ENCODE data around the gene PITPNC1. TPM values are rescaled to one million over a fixed set of nuclear protein-coding genes. Genes with fewer than 3 reads are reported as not detected.

The PITPNC1 gene
- polyA plus RNA-seq, 1 experiment, result 9.1 TPM

DNA sequence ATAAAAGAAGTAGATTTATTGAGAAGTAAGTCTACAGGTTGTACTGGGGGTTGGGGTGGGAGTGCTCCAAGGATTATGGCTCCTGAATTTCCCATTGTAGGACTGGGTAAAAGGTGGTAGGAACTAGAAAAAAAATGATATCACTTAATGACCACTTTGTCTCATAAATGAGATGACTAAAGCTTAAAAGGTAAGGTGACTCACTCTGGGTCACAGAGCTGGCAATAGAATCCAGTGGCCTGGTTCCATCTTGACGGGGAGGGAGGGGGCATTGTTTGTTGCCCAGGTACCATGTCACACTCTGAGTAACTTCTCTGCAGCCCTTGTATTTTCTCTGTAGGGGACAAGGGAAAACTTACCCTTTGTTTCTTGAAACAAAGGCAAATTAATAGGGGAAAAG, 126.1 kb downstream of the PITPNC1 start:
- no peak overlapping the region for H3K27ac ChIP-seq (ENCODE audit: low read depth, low read length)
- DNase-seq (ENCODE audit: low read depth, low spot score), result no peak
- TF ChIP-seq, protein P1, sequence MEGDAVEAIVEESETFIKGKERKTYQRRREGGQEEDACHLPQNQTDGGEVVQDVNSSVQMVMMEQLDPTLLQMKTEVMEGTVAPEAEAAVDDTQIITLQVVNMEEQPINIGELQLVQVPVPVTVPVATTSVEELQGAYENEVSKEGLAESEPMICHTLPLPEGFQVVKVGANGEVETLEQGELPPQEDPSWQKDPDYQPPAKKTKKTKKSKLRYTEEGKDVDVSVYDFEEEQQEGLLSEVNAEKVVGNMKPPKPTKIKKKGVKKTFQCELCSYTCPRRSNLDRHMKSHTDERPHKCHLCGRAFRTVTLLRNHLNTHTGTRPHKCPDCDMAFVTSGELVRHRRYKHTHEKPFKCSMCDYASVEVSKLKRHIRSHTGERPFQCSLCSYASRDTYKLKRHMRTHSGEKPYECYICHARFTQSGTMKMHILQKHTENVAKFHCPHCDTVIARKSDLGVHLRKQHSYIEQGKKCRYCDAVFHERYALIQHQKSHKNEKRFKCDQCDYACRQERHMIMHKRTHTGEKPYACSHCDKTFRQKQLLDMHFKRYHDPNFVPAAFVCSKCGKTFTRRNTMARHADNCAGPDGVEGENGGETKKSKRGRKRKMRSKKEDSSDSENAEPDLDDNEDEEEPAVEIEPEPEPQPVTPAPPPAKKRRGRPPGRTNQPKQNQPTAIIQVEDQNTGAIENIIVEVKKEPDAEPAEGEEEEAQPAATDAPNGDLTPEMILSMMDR (IDR thresholded peaks at IDR 0.05; ENCODE audit: low read depth, low read length), result no peak
- ChIA-PET POLR2A (no interaction called here), CTCF (no interaction called here)
- peaks cover 7% of the 10 kb centered on the region for H3K9me3 ChIP-seq (ENCODE audit: control insufficient read depth, insufficient read depth, low read length)
- no peaks in the 10 kb centered on the region for H3K27me3 ChIP-seq (ENCODE audit: control insufficient read depth, insufficient read depth, low read length)
- no peak overlapping the region for H3K4me3 ChIP-seq (ENCODE audit: low read depth, low read length)

- TF ChIP-seq, protein P1 (IDR thresholded peaks at IDR 0.05; ENCODE audit: low read depth, low read length), result no peak
- DNase-seq (ENCODE audit: low read depth, low spot score), result no peak
- no peak overlapping the region for H3K27ac ChIP-seq (ENCODE audit: low read depth, low read length)
- ChIA-PET CTCF (no interaction called here), POLR2A (no interaction called here)
- H3K27me3 ChIP-seq (ENCODE audit: control insufficient read depth, insufficient read depth, low read length), result no peaks in the 10 kb centered on the region
- peaks cover 7% of the 10 kb centered on the region for H3K9me3 ChIP-seq (ENCODE audit: control insufficient read depth, insufficient read depth, low read length)
- H3K4me3 ChIP-seq (ENCODE audit: low read depth, low read length), result no peak overlapping the region
Measured at GRCh38 chr17:67503739-67504138, 126.7 kb downstream of the PITPNC1 start.

DNA sequence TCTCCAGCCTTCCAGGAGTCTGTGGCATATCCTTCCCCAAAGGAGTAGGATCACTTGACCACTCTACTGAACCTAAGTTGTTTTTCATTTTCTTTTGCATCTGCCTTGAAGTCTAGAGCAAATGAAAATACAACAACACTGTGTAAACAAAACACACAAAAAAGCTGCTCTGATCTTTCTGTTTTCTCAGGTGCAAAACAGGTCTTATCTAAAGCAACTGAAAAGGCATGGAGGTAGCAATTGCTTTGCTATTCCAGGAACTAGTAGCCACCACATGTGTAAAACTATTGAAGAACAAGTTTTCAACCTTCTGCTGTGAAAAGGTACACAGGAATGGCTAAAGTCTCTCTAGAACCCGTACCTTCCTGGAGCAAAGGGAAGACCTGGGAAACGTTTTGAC, 127.1 kb downstream of the PITPNC1 start:
- CTCF ChIA-PET, result no interaction called here
- peaks cover 7% of the 10 kb centered on the region for H3K9me3 ChIP-seq (ENCODE audit: control insufficient read depth, insufficient read depth, low read length)
- TF ChIP-seq, protein P1 (IDR thresholded peaks at IDR 0.05; ENCODE audit: low read depth, low read length), result no peak
- no peak for DNase-seq (ENCODE audit: low read depth, low spot score)
- no peak overlapping the region for H3K4me3 ChIP-seq (ENCODE audit: low read depth, low read length)
- POLR2A ChIA-PET, result no interaction called here
- H3K27ac ChIP-seq (ENCODE audit: low read depth, low read length), result no peak overlapping the region
- H3K27me3 ChIP-seq (ENCODE audit: control insufficient read depth, insufficient read depth, low read length), result no peaks in the 10 kb centered on the region

- Histone ChIP-seq H3K9me3 (ENCODE audit: control insufficient read depth, insufficient read depth, low read length) (peaks cover 7% of the 10 kb centered on the region), H3K27ac (ENCODE audit: low read depth, low read length) (peak overlapping the region; percentile 11), H3K4me3 (ENCODE audit: low read depth, low read length) (no peak overlapping the region), H3K27me3 (ENCODE audit: control insufficient read depth, insufficient read depth, low read length) (no peaks in the 10 kb centered on the region)
- ChIA-PET CTCF (no interaction called here), POLR2A (no interaction called here)
- TF ChIP-seq, protein P1 (IDR thresholded peaks at IDR 0.05; ENCODE audit: low read depth, low read length), result no peak
- peak; percentile 60 for DNase-seq (ENCODE audit: low read depth, low spot score)
Measured at GRCh38 chr17:67506966-67507365, 129.9 kb downstream of the PITPNC1 start.

DNA sequence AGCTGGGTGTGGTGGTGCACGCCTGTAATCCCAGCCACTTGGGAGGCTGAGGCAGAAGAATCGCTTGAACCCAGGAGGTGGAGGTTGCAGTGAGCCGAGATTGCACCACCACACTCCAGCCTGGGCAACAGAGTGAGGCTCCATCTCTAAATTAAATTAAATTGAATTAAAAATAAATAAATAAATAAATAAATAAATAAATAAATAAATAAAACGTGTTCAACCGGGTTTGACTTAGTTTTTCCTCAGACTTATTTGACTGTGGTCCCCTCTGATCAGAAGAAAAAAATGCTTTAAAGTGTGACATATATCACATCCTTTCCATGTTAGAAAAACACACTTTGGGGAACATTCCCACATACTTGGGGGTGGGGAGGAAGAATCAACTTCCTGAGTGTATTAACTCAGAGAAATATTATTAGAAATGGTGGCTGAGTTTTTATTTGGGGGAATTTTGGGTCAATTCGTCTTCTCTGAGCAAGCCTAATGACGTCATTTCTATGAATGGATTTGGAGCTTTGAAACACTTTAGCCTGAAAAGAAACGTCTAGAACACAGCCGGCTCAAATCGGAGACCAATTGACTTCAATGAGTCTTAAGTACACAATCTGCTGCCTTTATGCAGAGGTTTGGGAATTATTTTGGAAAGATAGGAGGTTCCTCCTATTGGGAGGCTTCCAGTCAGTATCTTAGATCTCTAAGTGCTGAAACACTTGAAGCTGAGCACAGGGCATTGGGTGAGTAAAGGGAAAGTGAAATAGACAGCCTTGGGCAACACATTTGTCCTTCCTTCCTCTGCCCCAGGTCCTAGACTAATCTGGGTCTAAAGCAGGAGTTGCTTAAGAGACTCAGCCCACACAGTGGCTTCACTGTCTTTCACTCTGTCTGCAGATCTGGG, 132.6 kb downstream of the PITPNC1 start:
- Histone ChIP-seq H3K4me3 (ENCODE audit: low read depth, low read length) (no peak overlapping the region), H3K27ac (ENCODE audit: low read depth, low read length) (no peak overlapping the region), H3K27me3 (ENCODE audit: control insufficient read depth, insufficient read depth, low read length) (no peaks in the 10 kb centered on the region), H3K9me3 (ENCODE audit: control insufficient read depth, insufficient read depth, low read length) (peaks cover 7% of the 10 kb centered on the region)
- POLR2A ChIA-PET, result no interaction called here
- TF ChIP-seq, protein P1 (IDR thresholded peaks at IDR 0.05; ENCODE audit: low read depth, low read length), result no peak
- CTCF ChIA-PET, result no interaction called here
- no peak for DNase-seq (ENCODE audit: low read depth, low spot score)
